Sigmoid colon (tissue), 7 donors: ENCODE data around the gene MLH3. TPM values are rescaled to one million over a fixed set of nuclear protein-coding genes. Genes with fewer than 3 reads are reported as not detected.
A peak's percentile ranks its signal among the peaks of the same experiment; 100 is the strongest.

Experiments
- DNase-seq: peaks from one replicate; pipeline ENCODE4 v3.0.0-alpha.2; 2019
- H3K27ac ChIP-seq, 4 donors: fragments of 200-600 bp; sonication (generic); one replicate each; pipeline ENCODE4 v1.5.1; 2016 to 2019; ENCODE audit warnings: mild to moderate bottlenecking in 1 of 4
- H3K27me3 ChIP-seq, 3 donors: fragments of 200-600 bp; sonication (generic); one replicate each; pipeline ENCODE4 v1.5.1; 2019; ENCODE audit warnings: mild to moderate bottlenecking in 1 of 3
- H3K36me3 ChIP-seq, 4 donors: fragments of 200-600 bp; sonication (generic); one replicate each; pipeline ENCODE4 v1.5.1; 2016 to 2019
- H3K4me1 ChIP-seq, 4 donors: fragments of 200-600 bp; sonication (generic); one replicate each; pipeline ENCODE4 v1.5.1; 2017 to 2019
- H3K4me3 ChIP-seq, 4 donors: fragments of 200-600 bp; sonication (generic); one replicate each; pipeline ENCODE4 v1.5.1; 2017 to 2019; ENCODE audit warnings: mild to moderate bottlenecking in 2 of 4, moderate library complexity in 1 of 4
- H3K9me3 ChIP-seq, 4 donors: fragments of 200-600 bp in 3 of 4; sonication (generic) in 3 of 4; one replicate each; pipeline versions ENCODE4 v1.5.1 to v1.6.1; 2013 to 2019
- EP300 ChIP-seq, 4 donors: sonication (generic); formaldehyde crosslinking; IDR thresholded peaks; one replicate each; pipeline ENCODE4 v1.6.1; 2017; ENCODE audit warnings: antibody characterized with exemption in 4 of 4
- POLR2A ChIP-seq, 2 donors: fragments of 450-650 bp; IDR thresholded peaks; one replicate each; pipeline ENCODE4 v1.6.1; 2016; ENCODE audit warnings: antibody characterized with exemption in 2 of 2, mild to moderate bottlenecking in 2 of 2, moderate library complexity in 2 of 2
- POLR2AphosphoS5 ChIP-seq, 4 donors: sonication (generic); formaldehyde crosslinking; IDR thresholded peaks; one replicate each; pipeline ENCODE4 v1.6.1; 2017; ENCODE audit warnings: antibody characterized with exemption in 4 of 4
- WGBS, 2 donors: extraction: QIAGEN DNeasy Blood & Tissue Kit; methylation state at CpG; one replicate each; pipeline ENCODE4 v1.1.7; 2013; 5-methylcytosine and 5-hydroxymethylcytosine counted together
- intact Hi-C: fragments of 100-400 bp; cut with DNase I; formaldehyde crosslinking; loops from one replicate; pipeline ENCODE4 v1.15.1; 2023
- polyA plus RNA-seq, 3 donors: library from polyadenylated mRNA; stranded (reverse); fragments of 200-250 nt; gene quantifications; one replicate each; pipeline ENCODE4 v1.2.3, GENCODE V29; 2013
- total RNA-seq, 4 donors: library from RNA; depleted of rRNA; stranded (reverse); fragments of >200 nt; gene quantifications; one replicate each; pipeline ENCODE4 v1.1.0, GENCODE V29; 2016
- TF ChIP-seq, protein P1 (sequence below), 4 experiments: fragments of 450-650 bp in 3 of 4; fragments of 200-600 bp in 1 of 4; IDR thresholded peaks; one replicate each; pipeline ENCODE4 v1.5.1; 2016 to 2019; ENCODE audit warnings: antibody characterized with exemption in 4 of 4, mild to moderate bottlenecking in 3 of 4, moderate library complexity in 2 of 4
- donor health status: healthy with polysubstance abuse.
- donor health status: Bipolar disorder and iron deficiency.
- donor health status: healthy.

The MLH3 gene
- total and polyA plus RNA-seq, 7 donors = 3.6 to 42.9 (median 30.0) TPM

- Histone ChIP-seq H3K9me3 (no peaks in the 10 kb centered on the region), H3K4me1 (peaks cover 0 to 42% (median 28%) of the 10 kb centered on the region in 4 donors), H3K27me3 (no peaks in the 10 kb centered on the region), H3K36me3 (peaks cover 19 to 43% (median 30%) of the 10 kb centered on the region in 4 donors), H3K4me3 (no peak overlapping the region), H3K27ac (peak overlapping the region; percentile 50 to 66 (median 60))
- DNase-seq = no peak
- TF ChIP-seq POLR2A (IDR thresholded peaks at IDR 0.05) (no peak), POLR2AphosphoS5 (IDR thresholded peaks at IDR 0.05) (no peak), EP300 (IDR thresholded peaks at IDR 0.05) (no peak)
- TF ChIP-seq, protein P1, sequence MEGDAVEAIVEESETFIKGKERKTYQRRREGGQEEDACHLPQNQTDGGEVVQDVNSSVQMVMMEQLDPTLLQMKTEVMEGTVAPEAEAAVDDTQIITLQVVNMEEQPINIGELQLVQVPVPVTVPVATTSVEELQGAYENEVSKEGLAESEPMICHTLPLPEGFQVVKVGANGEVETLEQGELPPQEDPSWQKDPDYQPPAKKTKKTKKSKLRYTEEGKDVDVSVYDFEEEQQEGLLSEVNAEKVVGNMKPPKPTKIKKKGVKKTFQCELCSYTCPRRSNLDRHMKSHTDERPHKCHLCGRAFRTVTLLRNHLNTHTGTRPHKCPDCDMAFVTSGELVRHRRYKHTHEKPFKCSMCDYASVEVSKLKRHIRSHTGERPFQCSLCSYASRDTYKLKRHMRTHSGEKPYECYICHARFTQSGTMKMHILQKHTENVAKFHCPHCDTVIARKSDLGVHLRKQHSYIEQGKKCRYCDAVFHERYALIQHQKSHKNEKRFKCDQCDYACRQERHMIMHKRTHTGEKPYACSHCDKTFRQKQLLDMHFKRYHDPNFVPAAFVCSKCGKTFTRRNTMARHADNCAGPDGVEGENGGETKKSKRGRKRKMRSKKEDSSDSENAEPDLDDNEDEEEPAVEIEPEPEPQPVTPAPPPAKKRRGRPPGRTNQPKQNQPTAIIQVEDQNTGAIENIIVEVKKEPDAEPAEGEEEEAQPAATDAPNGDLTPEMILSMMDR (IDR thresholded peaks at IDR 0.05) = no peak
- intact Hi-C loops = loop anchor here (5.0 kb wide), 1 partner anchor 34 kb away; no protein-coding TSS in a partner anchor
- 71 to 88% methylated on average over 2 of the region's 2 CpGs for WGBS, 2 donors
These were observed 30.5 kb upstream of the MLH3 start for GRCh38 chr14:75081660-75082229.

GRCh38 chr14:75079521-75079920, 28.3 kb upstream of the MLH3 start:
- peaks cover 0 to 44% (median 28%) of the 10 kb centered on the region in 4 donors for H3K4me1 ChIP-seq
- no peaks in the 10 kb centered on the region for H3K27me3 ChIP-seq
- peaks cover 6 to 21% (median 11%) of the 10 kb centered on the region in 4 donors for H3K36me3 ChIP-seq
- intact Hi-C loops = no loop called here
- TF ChIP-seq POLR2AphosphoS5 (IDR thresholded peaks at IDR 0.05) (no peak), POLR2A (IDR thresholded peaks at IDR 0.05) (no peak), EP300 (IDR thresholded peaks at IDR 0.05) (no peak)
- TF ChIP-seq, protein P1 (IDR thresholded peaks at IDR 0.05) = no peak
- no peaks in the 10 kb centered on the region for H3K9me3 ChIP-seq
- DNase-seq = no peak
- H3K4me3 ChIP-seq = no peak overlapping the region
- H3K27ac ChIP-seq = no peak overlapping the region
- 47 to 66% methylated on average over 4 of the region's 4 CpGs for WGBS, 2 donors

DNA sequence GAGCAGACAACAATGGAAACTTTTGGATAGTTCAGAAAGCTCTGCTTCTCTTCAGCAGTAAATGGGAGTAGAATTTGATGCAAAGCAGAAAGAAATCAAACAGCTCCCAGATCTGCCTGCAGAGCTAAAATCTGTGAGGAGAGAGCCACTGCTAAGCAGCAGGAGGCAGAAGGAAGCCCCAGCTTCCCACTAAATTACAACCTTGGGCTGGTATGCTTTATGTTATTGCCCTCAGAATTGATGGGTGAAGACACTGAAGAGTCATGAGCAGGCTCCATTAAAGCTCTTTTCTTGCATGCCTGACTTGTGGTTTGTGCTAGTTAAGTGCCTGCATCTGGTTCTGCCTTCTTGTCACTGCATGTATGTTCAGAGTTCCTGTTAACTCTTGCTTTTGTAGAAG, 26.5 kb upstream of the MLH3 start:
- H3K27ac ChIP-seq = peak overlapping the region in 3 of 4 donors; percentile 28 to 60 (median 38)
- H3K36me3 ChIP-seq = peaks cover 0 to 4% (median 0%) of the 10 kb centered on the region in 4 donors
- no peaks in the 10 kb centered on the region for H3K27me3 ChIP-seq
- TF ChIP-seq POLR2AphosphoS5 (IDR thresholded peaks at IDR 0.05) (peak in 3 of 4 donors; percentile 36 to 66 (median 42)), POLR2A (IDR thresholded peaks at IDR 0.05) (no peak)
- H3K4me1 ChIP-seq = peaks cover 0 to 48% (median 28%) of the 10 kb centered on the region in 4 donors
- no peak for DNase-seq
- H3K4me3 ChIP-seq = no peak overlapping the region
- no peaks in the 10 kb centered on the region for H3K9me3 ChIP-seq
- intact Hi-C loops = no loop called here

GRCh38 chr14:75070383-75070782, 19.1 kb upstream of the MLH3 start:
- TF ChIP-seq POLR2A (IDR thresholded peaks at IDR 0.05) (no peak), POLR2AphosphoS5 (IDR thresholded peaks at IDR 0.05) (peak; percentile 50 to 83 (median 76)), EP300 (IDR thresholded peaks at IDR 0.05) (peak in 1 of 4 donors; percentile 73)
- TF ChIP-seq, protein P1 (IDR thresholded peaks at IDR 0.05) = no peak
- H3K27ac ChIP-seq = peak overlapping the region; percentile 93 to 95 (median 94)
- WGBS, 2 donors = 83 to 85% methylated on average over 9 of the region's 9 CpGs
- H3K9me3 ChIP-seq = no peaks in the 10 kb centered on the region
- H3K27me3 ChIP-seq = no peaks in the 10 kb centered on the region
- H3K36me3 ChIP-seq = no peaks in the 10 kb centered on the region
- peak; percentile 92 for DNase-seq
- peaks cover 0 to 41% (median 24%) of the 10 kb centered on the region in 4 donors for H3K4me1 ChIP-seq
- intact Hi-C loops = no loop called here
- H3K4me3 ChIP-seq = peak overlapping the region in 2 of 4 donors; percentile 61

GRCh38 chr14:75069811-75070145, 18.5 kb upstream of the MLH3 start:
- H3K27me3 ChIP-seq = no peaks in the 10 kb centered on the region
- intact Hi-C loops = loop anchor here (2.0 to 5.0 kb wide), 2 partner anchors 19 to 67 kb away; partner anchors contain the start of genes EIF2B2 and MLH3
- peak overlapping the region; percentile 93 to 95 (median 94) for H3K27ac ChIP-seq
- H3K4me3 ChIP-seq = peak overlapping the region; percentile 46 to 61 (median 60)
- WGBS, 2 donors = 15 to 41% methylated on average over 12 of the region's 12 CpGs
- H3K36me3 ChIP-seq = no peaks in the 10 kb centered on the region
- H3K9me3 ChIP-seq = no peaks in the 10 kb centered on the region
- DNase-seq = no peak
- TF ChIP-seq POLR2AphosphoS5 (IDR thresholded peaks at IDR 0.05) (no peak), POLR2A (IDR thresholded peaks at IDR 0.05) (no peak)
- TF ChIP-seq, protein P1 (IDR thresholded peaks at IDR 0.05) = no peak
- H3K4me1 ChIP-seq = peaks cover 0 to 41% (median 24%) of the 10 kb centered on the region in 4 donors
